GM23248 (cell line): Measurements from ENCODE around the gene RGR.

Source experiments
- EZH2 ChIP-seq: fragments of 200-600 bp; sonication (generic); IDR thresholded peaks from 2 replicates; pipeline ENCODE4 v1.6.1; 2018; ENCODE audit warnings: antibody characterized with exemption, mild to moderate bottlenecking; ENCODE audit not compliant: insufficient read depth, poor library complexity, severe bottlenecking
- EZH2phosphoT487 ChIP-seq: fragments of 200-600 bp; sonication (generic); IDR thresholded peaks from 2 replicates; pipeline ENCODE4 v1.6.1; 2018; ENCODE audit warnings: antibody characterized with exemption, moderate library complexity, mild to moderate bottlenecking, low read depth; ENCODE audit not compliant: insufficient read depth

- TF ChIP-seq EZH2phosphoT487 (no peak), EZH2 (no peak)
These were observed 43.2 kb upstream of the RGR start for GRCh38 chr10:84201682-84202081.
